SK-N-DZ (cell line): ENCODE data around the gene PCDHGB7.
"Not testable (repeated sequence)": the region's sequence is repeated elsewhere in the genome, so short reads cannot be mapped to it uniquely, and the experiment has no call there.

Experiments used
- DNase-seq: peaks from one replicate; pipeline ENCODE4 v3.0.0-alpha.2; 2015; ENCODE audit warnings: low spot score

Gene PCDHGB7

DNA sequence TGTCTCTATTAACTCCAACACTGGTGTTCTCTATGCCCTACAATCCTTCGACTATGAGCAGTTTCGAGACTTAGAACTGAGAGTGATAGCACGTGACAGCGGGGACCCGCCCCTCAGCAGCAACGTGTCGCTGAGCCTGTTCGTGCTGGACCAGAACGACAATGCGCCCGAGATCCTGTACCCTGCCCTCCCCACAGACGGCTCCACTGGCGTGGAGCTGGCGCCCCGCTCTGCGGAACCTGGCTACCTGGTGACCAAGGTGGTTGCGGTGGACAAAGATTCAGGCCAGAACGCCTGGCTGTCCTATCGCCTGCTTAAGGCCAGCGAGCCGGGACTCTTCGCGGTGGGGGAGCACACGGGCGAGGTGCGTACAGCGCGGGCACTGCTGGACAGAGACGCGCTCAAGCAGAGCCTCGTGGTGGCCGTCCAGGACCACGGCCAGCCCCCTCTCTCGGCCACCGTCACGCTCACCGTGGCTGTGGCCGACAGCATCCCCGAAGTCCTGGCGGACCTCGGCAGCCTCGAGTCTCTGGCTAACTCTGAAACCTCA lies 5.3 kb downstream of the PCDHGB7 start:
- no peak for DNase-seq

- no peak for DNase-seq
These were observed 10.4 kb downstream of the PCDHGB7 start for GRCh38 chr5:141427783-141428426.

GRCh38 chr5:141430332-141431113 lies 13.0 kb downstream of the PCDHGB7 start, which contains the start of gene PCDHGA12:
Gene PCDHGA12, plus strand, starts transcription at chr5:141430507. Its CDS starts 253 bp downstream, at chr5:141430760.
- no peak for DNase-seq

GRCh38 chr5:141431286-141431685 lies 13.8 kb downstream of the PCDHGB7 start:
- no peak for DNase-seq

- DNase-seq: not testable (repeated sequence)
These were observed 14.8 kb downstream of the PCDHGB7 start for GRCh38 chr5:141432308-141432707.

DNA sequence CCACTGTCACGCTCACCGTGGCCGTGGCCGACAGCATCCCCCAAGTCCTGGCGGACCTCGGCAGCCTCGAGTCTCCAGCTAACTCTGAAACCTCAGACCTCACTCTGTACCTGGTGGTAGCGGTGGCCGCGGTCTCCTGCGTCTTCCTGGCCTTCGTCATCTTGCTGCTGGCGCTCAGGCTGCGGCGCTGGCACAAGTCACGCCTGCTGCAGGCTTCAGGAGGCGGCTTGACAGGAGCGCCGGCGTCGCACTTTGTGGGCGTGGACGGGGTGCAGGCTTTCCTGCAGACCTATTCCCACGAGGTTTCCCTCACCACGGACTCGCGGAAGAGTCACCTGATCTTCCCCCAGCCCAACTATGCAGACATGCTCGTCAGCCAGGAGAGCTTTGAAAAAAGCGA lies 15.2 kb downstream of the PCDHGB7 start:
- not testable (repeated sequence) for DNase-seq

- DNase-seq: no peak
These were observed 16.5 kb downstream of the PCDHGB7 start for GRCh38 chr5:141434006-141434405.

- no peak for DNase-seq
These were observed 19.7 kb downstream of the PCDHGB7 start for GRCh38 chr5:141437221-141437620.

DNA sequence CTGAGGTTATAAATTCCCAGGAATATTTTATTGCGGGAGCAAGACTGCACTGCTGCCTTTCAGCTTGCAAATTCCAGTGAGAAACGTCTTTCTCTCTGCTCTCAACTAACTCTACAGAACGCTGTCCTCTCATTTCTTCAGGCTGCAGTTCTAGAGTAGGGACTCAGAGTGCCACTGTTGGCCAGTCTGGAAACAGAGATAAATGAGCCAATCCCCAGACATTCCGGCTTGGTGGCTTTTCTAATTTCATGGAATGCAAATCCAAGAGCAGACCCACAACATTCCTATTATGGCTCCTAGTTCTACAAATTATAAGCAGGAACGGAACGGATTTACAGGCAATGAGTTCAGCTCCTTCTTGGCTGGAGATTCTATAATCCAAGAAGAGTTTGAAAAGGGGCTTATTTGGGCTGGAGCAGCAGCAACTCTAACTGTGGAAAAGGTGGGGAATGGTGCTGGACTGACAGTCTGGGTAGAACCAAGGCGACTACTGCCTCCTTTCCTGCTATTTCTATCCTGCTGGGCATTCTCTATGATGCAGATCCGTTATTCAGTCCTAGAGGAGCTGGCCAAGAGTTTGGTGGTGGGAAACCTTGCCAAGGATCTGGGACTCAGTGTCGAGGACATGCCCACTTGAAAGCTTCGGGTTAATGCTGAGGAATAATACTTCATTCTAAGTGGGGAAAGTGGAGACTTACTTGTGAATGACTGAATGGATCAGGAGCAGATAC lies 22.1 kb downstream of the PCDHGB7 start:
- DNase-seq: no peak

- DNase-seq: no peak
These were observed 22.9 kb downstream of the PCDHGB7 start for GRCh38 chr5:141440341-141440740.

GRCh38 chr5:141441571-141442170 lies 24.2 kb downstream of the PCDHGB7 start:
- no peak for DNase-seq

DNA sequence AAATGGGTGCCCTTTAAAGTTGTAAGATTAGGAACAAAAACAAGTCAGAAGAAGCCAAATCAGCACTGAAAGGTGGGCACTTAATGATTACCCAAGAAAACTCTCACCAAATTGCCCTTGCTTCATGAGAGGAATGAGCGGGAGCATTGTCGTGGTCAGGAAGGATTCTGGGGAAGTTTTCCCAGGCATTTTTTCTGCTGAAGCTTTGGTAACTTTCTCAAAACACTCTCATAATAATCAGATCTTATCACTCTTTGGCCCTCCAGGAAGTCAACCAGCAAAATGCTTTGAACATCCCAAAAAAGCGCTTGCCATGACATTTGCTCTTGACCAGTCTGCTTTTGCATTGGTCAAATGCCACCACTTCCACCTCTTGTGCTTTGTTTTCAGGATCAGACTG lies 47.9 kb downstream of the PCDHGB7 start:
- no peak for DNase-seq
